HG03571 (cell line): ENCODE results near the gene KCNG4.

ENCODE experiments used
- ATAC-seq: cut with Tn5 transposase; IDR thresholded peaks from one replicate; pipeline ENCODE4 v1.9.1; 2021; ENCODE audit not compliant: unreplicated experiment

The KCNG4 gene

DNA sequence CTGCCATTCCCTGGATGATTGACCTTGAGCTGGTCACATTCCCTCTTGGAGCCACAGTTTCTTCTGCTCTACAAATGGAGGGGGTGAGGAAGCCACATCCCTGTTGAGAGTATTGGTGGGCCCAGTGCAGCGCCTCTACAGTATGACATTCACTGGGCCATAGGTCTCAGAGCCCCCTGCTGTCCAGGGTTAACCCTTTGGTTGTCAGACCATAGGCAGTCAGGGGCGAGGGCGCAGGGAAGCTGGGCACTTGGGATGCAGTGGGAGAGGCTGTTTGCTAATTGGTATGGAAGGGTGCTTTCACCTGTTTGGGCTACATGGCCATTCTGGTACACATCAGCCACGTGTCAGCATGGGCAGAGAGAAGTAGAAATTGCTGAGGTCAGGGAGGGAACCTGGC, 27.6 kb upstream of the KCNG4 start:
- ATAC-seq: no peak

DNA sequence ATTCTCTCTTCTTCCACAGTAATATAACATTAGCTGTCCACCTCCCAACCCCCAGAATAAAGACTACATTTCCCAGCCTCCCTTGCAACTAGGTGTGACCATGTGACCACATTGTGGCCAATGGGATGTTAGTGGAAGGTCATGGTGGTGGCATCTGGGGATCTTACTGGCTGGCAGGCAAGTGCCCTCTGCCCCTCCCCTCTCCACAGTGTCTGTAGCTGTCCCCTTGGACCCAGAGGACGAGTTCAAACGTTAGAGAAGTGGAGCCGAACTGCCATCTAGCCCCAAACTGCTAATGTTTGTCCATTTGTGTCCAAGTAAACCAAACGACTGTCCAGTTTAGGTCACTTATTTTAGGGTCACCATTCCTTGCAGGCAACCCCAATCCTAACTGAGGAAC, 26.6 kb upstream of the KCNG4 start:
- ATAC-seq: no peak

- ATAC-seq: no peak
Observed at GRCh38 chr16:84262939-84263338, 23.1 kb upstream of the KCNG4 start.

DNA sequence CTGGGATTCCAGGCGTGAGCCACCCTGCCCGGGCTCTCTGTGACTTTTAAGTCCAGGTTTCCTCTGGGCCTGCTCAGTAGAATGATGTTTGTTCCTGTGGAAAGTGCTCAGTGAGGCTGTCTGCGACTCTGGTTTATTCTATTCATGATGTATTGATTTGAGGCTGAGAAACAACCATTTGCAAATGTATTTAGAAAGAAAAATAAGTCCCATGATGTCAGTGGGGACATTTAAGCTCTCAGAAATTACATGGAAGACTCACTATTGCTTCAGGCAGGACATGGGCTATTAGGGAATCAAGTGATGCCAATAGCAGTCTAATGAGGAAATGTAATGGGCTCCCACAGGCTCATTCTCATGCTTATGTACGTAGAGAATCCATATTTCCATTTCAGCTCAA, 22.2 kb upstream of the KCNG4 start:
- ATAC-seq: no peak

DNA sequence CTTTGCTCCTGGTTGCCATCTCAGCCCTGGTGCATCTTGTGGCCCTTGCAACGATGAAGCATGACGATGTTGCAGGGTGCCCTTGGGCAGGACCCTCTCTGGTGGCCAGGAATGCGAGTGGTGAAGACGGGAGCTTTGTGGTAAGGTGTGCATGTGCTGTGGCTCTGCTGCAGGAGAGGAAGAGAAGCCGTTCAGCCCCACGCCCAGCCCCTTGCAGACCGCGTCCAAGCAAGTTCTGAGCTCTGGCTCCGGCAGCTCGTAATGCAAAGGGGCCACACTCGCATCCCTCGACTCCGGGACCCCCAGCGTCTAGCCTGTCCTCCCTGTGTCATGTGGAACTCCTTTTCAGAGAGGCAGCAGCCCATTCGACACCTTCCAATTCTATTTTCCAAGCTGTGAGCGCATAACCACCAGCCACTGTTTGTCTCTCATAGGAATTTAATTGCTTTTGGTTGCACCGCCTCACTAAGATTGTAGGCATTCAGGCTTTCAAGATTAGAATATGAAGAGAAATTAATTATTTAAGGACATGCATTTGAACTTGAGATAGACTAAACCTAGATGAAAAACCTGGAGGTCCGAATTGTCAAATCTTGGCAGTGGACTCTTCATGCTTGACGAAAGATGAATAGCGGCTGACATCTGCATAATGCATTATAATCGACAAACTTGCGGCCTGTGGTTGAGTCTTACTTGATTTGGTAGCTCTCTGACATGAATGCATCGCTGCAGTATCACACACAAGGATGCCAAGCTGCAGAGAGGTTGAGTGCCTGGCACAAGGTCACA, 21.1 kb upstream of the KCNG4 start:
- ATAC-seq: no peak

GRCh38 chr16:84259691-84260090, 19.9 kb upstream of the KCNG4 start:
- ATAC-seq: no peak

DNA sequence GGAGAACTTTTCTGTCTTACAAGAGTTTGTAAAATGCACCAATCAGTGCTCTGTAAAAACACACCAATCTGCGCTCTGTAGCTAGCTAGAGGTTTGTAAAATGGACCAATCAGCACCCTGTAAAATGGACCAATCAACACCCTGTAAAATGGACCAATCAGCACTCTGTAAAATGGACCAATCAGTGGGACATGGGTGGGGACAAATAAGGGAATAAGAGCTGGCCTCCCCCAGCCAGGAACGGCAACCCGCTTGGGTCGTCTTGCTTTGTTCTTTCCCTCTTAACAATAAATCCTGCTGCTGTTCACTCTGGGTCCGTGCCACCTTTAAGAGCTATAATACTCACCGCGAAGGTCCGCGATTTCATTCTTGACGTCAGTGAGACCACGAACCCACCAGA, 18.5 kb upstream of the KCNG4 start:
- no peak for ATAC-seq

- ATAC-seq: no peak
Observed at GRCh38 chr16:84255050-84255810, 15.4 kb upstream of the KCNG4 start.

- ATAC-seq: no peak
Observed at GRCh38 chr16:84254062-84254461, 14.2 kb upstream of the KCNG4 start.

DNA sequence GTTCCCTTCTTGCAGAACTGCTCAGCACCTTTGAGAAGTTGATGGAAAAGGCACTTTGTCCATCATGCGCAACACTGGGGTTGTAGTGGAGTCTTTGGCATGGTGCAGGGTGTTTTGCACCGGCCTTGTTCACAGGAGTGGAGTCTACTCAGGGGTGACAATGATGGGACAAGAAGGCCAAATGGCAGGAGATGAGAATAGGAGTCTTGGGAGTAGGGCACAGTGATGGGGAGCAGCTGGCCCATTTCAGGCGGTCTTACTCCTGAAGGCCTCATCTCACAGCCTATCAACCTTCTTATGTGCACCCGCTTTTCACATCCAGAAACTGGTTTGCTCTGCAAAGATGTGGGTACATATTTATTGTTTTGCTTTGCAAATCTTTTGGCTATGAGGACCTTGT, 13.4 kb upstream of the KCNG4 start:
- no peak for ATAC-seq

DNA sequence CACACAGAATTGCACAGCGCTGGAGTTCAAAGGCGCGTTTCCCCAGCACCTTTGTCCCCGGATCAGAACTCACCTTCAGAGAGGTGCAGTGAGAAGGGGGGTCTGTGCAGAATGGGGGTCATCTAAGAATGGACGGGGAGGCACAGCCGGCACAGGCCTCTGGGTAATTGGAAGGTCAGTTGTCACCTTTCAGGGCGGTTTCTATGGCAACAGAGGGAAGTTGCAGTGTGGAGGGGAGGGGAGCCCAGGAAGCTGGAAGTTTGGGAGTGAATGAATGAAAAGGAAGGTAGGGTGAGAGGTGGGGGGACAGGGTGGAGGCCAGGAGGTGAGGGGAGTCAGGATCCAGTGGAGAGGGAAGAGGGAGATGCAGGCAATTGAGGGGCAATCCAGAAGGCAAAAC, 12.4 kb upstream of the KCNG4 start:
- no peak for ATAC-seq

DNA sequence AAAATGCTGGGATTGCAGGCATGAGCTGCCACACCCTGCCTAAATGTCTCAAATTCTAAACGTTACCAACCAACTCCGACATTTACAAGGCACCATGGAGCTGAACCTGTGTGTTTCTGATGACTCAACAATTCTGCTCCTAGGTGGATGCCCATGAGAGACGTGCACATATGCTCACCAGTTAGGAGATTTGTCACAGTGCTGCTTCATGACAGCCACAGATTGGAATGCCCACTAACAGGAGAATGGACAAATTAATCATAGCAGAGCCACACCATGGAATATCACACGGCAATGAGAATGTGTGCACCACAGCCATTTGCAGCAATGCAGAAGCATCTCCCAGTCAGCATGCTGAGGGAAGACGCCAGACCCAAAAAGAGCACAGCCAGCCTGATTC, 8.0 kb upstream of the KCNG4 start:
- no peak for ATAC-seq

DNA sequence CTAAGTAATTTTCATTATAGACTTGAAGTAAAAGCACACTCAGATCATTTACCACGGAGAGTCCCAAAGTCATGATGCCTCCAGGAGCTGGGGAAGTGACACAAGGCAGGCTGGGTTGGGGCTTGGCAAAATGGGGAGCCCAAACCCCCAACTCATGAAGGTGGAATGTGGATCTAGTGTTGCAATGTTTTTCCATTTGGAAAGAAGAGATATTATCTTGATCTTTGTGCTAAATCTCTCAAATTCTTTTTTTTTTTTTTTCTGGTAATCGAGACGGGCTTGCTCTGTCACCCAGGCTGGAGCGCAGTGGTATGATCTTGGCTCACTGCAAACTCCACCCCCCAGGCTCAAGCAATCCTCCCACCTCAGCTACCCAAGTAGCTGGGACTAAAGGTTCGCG, 7.5 kb upstream of the KCNG4 start:
- no peak for ATAC-seq

DNA sequence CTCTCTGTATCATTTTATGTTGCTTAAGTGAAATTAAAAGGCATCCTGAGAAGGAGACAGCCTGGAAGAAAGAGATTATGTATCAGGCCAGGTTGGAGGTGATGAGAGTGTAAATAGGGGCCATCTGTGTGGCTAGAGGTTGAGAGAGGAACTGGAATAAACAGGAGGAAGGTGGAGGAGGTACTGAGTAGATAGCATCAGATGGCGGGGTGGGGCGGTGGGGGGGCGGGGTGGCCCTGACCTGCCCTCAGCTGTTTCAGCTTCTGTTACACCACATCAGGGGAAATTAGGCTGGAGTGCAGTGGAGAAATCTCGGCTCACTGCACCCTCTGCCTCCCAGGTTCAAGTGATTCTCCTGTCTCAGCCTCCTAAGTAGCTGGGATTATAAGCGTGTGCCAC, 6.9 kb upstream of the KCNG4 start:
- ATAC-seq: no peak

DNA sequence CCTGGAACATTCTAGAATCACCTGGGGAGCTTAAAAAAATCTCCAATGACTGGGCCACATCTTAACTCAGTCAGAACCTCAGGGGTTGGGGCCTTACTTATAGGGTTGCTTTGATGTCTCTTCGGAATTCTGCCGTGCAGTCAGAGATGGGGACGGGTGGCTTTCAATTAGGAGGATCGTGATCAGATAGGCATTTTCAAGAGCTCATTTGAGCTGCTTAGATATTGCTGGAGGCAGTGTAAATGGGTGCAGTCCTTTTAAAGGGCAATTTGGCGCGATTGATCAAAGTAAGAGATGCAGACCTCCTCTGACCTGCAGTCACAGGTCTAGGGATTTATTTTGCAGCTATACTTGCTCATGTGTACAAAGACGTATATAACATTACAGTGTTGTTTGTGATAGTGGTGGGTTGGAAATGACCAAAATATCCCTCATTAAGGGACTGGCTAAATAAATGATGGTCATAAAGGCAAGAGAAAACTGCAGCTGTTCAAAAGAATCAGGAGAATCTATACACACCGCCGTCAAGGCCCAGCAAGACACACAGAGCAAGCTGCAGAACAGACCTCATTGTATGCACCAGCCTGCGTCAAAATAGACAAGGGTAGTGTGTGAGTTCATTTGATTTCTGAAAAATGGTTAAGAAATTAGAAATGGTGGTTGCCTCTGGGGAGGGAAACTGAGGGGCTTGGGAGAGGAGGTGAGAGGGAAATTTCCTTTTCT, 6.3 kb upstream of the KCNG4 start:
- ATAC-seq: no peak

DNA sequence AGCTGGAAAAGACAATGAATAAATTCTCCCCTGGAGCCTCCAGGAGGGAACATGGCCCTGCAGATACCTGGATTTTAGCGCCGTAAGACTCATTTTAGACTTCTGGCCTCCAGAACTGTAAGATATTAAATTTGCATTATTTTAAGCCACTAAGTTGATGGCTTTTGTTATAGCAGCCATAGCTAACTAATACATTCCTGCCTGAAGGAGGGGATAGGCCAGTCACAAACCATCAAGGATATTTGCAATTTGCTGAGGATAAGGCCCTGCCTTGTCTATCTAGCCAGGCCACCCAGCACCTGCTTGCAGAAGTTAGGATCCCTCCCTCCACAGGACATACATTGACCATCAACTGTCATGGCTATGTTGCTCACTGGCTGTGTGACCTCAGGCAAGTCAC, 4.9 kb upstream of the KCNG4 start:
- ATAC-seq: no peak

DNA sequence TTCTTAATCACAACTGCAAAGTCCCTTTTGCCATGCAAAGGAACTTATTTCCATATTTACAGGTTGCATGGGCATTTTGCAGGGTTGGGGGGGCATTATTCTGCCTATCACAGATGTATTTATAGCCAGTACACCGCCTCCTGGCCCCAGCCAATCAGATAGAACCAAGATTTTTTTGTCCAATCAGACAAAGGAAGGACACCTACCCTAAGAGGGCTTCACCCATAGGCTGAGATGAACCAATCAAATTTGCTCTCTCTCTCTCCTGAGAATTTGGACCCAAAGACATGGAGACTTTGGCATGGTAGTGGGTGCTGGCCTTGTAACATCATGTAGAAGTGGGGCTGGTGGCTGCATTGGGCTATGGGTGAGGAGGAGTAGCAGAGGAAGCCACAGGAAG, 3.9 kb upstream of the KCNG4 start:
- ATAC-seq: no peak

DNA sequence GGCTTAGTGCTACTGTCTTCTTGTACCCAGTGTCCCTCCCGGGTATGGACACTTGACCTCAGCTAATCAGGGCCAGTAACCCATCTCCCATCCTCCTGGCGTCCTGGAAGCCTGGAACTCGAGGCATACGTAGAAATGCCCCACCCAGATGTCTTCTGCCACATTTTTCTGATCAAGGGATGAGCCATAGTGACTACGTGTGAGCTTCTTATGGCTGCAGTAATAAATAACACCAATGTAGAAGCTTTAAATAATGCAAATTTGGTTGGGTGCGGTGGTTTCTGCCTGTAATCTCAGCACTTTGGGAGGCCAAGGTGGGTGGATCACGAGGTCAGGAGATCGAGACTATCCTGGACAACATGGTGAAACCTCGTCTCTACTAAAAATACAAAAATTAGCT, 3.0 kb upstream of the KCNG4 start:
- no peak for ATAC-seq

DNA sequence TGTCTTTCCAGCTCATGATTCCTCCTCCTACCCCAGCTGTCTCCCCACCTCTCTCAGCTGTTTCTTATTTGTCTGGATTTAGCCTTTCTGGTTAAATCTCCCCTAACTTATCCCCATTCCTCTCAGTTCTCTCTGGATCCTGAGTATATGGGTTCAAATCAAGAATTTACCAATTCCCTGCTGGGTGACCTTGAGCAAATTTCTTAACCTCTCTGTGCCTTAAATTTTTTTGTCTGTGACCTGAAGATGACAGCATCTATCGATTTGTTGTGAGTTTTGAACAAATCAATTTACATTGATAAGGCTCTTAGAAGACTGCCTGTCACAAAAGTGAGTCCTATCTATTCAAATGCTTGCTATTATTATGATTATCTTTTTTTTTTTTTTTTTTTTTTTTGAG, 2.0 kb upstream of the KCNG4 start:
- no peak for ATAC-seq

DNA sequence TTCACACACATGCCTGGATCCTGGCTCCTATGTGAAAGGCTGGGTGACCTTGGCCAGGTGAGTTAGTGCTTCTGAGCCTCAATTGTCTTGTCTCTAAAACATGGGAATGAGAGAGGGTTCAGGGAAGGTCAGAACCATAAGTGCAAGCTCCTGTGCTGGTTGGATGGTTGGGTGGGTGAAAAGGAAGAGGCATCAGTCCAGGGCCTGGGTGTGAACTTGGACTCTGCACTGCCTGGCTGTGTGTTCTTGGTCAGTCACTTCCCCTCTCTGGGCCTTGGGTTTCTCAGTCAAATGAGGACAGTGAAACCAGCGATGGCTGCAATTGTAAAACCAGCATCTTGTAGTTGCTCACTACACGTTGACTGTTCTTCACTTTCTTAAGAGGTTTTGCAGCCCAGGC, 643 bp upstream of the KCNG4 start:
- no peak for ATAC-seq

DNA sequence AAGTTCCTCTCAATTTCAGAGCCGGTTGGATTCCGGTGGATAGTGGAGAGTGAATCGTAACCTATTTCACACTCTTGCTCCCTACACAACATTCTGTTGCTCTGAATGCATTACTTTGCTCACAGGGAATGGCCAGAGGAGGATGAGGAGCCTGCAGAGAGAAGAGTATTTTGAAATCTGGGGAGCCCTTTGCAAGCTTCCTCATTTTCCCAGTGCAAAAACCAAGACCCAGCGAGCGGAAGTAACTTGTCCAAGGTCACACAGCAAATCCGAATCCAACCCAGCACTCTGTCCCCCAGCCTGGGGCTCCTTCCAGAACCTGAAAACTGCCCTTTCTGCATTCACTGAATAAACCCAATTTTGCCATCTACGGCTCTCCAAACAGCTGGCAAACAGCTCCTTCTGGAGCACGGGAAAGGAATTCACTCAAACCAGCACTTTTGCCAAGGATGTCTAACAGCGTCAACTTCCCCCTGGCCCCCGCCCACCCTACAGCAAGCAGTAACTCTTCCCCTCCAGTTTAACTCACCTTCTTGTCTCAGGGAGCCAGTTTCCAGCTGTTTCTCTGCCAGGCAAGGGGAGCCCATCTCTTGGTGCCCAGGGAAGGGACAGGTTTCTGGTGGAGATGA, 557 bp downstream of the KCNG4 start:
- ATAC-seq: no peak
